ENCODE results near the gene CAP1. TPM values are rescaled to one million over a fixed set of nuclear protein-coding genes. Genes with fewer than 3 reads are reported as not detected.

CAP1 gene
- total and polyA plus RNA-seq, 2 of the 13 experiments (the other 11 are each of a cell fraction or from before 2014, with no cell fraction given), result 174 to 195 TPM

GRCh38 chr1:40039757-40040510 lies 595 bp upstream of the CAP1 start (continued):
- TF ChIP-seq NONO (IDR thresholded peaks at IDR 0.05), result no peak
- no peak for TF ChIP-seq NONO (CRISPR knock-in tag; conservative IDR thresholded peaks at IDR 0.05)
- no peak for TF ChIP-seq FOSL1 (CRISPR knock-in tag; IDR thresholded peaks at IDR 0.05; ENCODE audit: borderline replicate concordance)
- peak; percentile 35 to 38; a peak in 1 of 4 replicates for TF ChIP-seq NR2F1 (CRISPR knock-in tag; IDR thresholded peaks at IDR 0.05)
- no peak for TF ChIP-seq AHDC1 (CRISPR knock-in tag; IDR thresholded peaks at IDR 0.05; ENCODE audit: borderline replicate concordance)
- no peak for TF ChIP-seq CEBPG (CRISPR knock-in tag; IDR thresholded peaks at IDR 0.05)
- TF ChIP-seq AHR (CRISPR knock-in tag; IDR thresholded peaks at IDR 0.05), result peak; percentile 23; the same call in 1 of the 2 replicates
- no peak for TF ChIP-seq ISX (CRISPR knock-in tag; conservative IDR thresholded peaks at IDR 0.05)
- TF ChIP-seq E2F1 (CRISPR knock-in tag; IDR thresholded peaks at IDR 0.05), result peak; percentile 24; the same call in 1 of the 2 replicates
- peak; percentile 81 for TF ChIP-seq ELF1 (CRISPR knock-in tag; IDR thresholded peaks at IDR 0.05)
- TF ChIP-seq MLX (CRISPR knock-in tag; IDR thresholded peaks at IDR 0.05), result no peak
- TF ChIP-seq ZNF143 (CRISPR knock-in tag; IDR thresholded peaks at IDR 0.05), result no peak
- no peak for TF ChIP-seq ZNF75D (CRISPR knock-in tag; IDR thresholded peaks at IDR 0.05; ENCODE audit: borderline replicate concordance)
- TF ChIP-seq NPAS2 (CRISPR knock-in tag; IDR thresholded peaks at IDR 0.05; ENCODE audit: borderline replicate concordance), result no peak
- TF ChIP-seq ZBTB38 (CRISPR knock-in tag; IDR thresholded peaks at IDR 0.05), result no peak; the same call in 1 of the 2 replicates
- no peak for TF ChIP-seq ATAD3A (CRISPR knock-in tag; IDR thresholded peaks at IDR 0.05)
- TF ChIP-seq SPEN (CRISPR knock-in tag; IDR thresholded peaks at IDR 0.05; ENCODE audit: low read depth), result peak; percentile 74
- TF ChIP-seq ZNF710 (CRISPR knock-in tag; IDR thresholded peaks at IDR 0.05; ENCODE audit: borderline replicate concordance), result no peak
- TF ChIP-seq ZNF337 (CRISPR knock-in tag; IDR thresholded peaks at IDR 0.05; ENCODE audit: borderline replicate concordance, low read depth), result peak; percentile 80
- TF ChIP-seq RBM22 (optimal IDR thresholded peaks at IDR 0.05; ENCODE audit: low read length), result no peak
- no peak for TF ChIP-seq XRCC5 (optimal IDR thresholded peaks at IDR 0.05; ENCODE audit: low read length)
- TF ChIP-seq ARNT (IDR thresholded peaks at IDR 0.05), result no peak
